GM18511 (cell line): Measurements from ENCODE around the gene UNCX.
"Not testable (repeated sequence)": the region's sequence is repeated elsewhere in the genome, so short reads cannot be mapped to it uniquely, and the experiment has no call there.

Source experiments
- ATAC-seq: cut with Tn5 transposase; IDR thresholded peaks from one replicate; pipeline ENCODE4 v1.9.1; 2021; ENCODE audit warnings: mild to moderate bottlenecking, moderate library complexity; ENCODE audit not compliant: unreplicated experiment

Gene UNCX

GRCh38 chr7:1274121-1274875, 41.6 kb downstream of the UNCX start:
- no peak for ATAC-seq

DNA sequence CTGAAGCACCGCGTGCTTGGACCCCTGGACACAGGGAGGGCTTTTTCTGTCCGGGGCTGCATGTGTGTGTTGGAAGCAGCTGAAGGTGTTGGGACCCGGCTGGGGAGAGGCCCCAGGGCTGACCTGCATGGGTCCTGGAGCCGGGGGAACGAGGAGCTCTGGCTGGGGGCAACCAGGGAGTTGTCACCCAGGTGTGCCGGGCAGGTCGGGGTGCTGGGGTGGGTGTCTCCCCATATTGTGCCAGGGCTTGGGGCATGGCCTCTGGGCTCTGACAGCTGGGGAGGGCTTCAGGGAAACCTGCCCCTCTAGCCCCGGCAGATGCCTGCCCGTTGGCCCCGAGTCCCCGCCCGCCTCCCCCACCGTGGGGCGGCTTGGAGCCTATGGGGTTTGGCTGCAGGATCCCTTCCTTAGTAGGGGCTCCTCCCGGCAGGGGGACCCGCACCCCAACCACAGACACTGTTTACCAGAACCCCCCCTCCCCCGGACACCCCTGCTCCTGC, 42.3 kb downstream of the UNCX start:
- ATAC-seq, result no peak

DNA sequence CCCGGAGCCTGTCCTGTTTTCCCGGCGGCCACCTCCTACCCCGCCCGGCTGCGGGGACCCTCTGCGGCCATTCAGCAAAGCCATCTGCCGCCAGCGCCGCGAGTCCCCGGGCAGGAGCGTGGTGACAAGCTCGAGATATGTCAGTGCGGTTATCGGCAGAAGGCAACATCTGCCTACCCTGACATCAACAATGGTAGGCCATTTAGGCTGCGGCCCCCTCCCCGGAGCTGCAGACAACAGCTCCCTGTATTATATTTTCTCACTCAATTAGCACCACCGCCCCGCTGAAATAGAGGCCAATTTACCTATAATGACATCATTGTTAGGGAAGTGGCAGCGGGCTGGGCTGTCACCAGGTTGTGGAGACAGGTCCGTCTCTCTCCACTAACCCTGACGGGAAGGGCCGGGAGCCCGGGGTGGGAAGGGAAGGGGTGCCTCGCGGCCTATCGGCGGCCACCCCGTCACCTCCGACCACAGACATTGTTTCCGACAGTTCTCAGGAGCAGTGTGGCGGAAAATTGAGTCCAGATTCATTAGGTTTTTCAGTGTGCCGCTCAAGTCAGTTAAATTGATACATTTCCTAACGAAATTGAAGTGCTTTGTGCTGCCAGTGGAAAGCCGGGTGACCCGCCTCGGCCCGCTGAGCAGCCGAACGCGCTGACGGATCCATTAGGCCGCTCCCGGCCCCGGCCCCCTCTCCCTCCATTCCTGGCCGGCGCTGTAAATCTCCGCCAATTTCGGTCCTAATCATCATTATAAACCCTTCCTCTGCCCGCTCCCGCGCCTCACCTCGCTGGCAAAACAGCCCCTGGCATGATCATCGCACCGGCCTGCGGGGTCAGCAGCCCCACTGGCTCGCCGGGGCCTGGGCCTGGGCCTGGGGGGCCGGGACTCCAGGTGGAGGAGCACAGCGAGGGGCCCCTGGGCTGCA, 43.0 kb downstream of the UNCX start:
- ATAC-seq, result no peak

DNA sequence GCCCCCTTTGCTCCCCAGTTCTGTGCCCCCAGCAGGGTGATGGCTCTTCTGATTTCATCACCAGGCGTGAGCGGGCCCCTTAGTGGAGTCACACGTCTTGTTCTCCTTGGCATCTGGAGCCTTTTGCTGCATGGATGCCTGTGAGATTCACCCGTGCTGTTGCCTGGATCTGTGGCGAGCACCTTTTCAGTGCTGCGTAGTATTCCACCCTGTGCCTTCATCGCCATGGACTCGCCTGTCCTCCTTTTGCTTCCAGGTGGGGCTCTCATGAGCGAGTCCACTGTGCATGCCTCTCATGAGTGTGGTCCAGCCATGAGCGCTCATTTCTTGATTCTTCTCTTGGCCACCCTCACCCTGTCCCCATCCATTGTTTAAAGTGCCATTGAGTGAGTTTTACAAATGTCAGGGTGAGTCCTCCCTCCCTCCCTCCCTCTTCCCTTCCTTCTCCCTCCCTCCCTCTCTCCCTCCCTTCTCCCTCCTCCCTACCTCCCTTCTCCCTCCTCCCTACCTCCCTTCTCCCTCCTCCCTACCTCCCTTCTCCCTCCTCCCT, 44.0 kb downstream of the UNCX start:
- no peak for ATAC-seq

DNA sequence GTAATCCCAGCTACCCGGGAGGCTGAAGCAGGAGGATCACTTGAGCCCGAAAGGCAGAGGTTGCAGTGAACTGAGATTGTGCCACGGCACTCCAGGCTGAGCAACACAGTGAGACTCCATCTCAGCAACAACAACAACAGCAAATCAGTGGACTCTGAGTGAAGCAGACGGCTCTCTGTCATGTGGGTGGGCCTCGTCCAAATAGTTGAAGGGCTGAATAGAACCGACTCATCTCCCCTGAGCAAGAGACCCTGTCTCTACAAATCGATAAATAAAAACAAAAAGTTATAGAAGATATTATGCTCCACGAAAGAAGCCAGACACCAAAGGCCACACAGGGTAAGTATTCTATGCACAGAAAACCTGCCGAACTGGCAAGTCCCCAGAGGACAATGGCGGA, 45.9 kb downstream of the UNCX start:
- ATAC-seq, result no peak

DNA sequence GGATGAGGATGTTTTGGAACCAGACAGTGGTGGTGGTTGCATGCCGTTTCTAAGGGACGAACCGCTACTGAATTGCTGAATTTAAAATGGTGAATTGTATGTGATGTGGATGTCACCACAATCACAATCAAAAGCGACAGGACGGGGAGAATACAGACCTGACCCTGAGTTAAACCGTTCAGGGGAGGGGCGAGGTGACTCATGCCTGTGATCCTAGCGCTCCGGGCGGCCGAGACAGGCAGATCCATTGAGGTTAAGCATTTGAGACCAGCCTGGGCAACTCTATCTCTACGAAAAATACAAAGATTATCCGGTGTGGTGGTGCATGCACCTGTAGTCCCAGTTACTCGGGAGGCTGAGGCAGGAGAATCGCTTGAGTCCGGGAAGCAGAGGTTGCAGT, 46.4 kb downstream of the UNCX start:
- no peak for ATAC-seq

DNA sequence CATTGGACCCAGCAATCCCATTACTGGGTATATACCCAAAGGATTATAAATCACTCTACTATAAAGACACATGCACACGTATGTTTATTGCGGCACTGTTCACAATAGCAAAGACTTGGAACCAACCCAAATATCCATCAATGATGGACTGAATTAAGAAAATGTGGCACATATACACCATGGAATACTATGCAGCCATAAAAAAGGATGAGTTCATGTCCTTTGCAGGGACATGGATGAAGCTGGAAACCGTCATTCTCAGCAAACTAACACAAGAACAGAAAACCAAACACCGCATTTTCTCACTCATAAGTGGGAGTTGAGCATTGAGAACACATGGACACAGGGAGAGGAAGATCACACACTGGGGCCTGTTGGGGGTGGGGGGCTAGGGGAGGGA, 47.2 kb downstream of the UNCX start:
- ATAC-seq, result not testable (repeated sequence)

GRCh38 chr7:1281068-1281467, 48.4 kb downstream of the UNCX start:
- ATAC-seq, result no peak

- no peak for ATAC-seq
These were observed 50.0 kb downstream of the UNCX start for GRCh38 chr7:1282679-1283078.

GRCh38 chr7:1283337-1283736, 50.7 kb downstream of the UNCX start:
- no peak for ATAC-seq

- ATAC-seq, result no peak
These were observed 51.5 kb downstream of the UNCX start for GRCh38 chr7:1283941-1284742.

DNA sequence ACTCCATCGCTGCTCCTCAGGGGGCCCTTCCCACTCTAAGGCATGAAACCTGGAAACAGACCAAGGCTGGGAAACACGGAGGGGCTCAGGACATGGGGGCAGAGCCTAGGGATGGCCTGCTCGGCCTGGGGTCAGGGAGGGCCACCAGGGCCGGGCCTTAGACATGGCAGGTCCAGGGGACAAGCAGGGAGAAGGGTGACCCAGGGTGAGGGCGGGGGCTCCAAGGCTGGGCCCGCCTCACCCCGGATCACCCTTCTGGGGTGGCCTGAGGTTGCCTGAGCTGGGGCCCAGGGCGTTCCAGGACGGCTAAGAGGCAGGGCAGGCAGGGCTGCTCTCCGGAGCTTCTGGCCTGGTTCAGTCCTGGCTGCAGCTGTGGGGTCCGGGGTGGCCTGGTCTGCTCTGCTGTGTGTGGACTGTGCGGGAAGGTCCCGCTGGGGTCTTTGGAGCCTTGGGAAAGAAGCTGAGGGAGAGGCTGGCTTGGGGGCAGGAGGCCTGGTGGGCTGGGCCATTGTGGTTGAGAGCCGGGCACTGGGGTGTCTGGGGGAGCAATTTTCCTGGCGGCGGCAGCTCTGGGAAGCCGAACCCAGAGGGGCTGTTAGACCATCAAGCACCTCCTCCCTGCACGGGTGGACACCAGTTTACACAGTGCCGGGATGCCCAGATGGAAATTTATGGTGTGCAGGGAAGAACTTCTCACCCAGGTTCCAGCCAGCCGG, 52.2 kb downstream of the UNCX start:
- no peak for ATAC-seq

- ATAC-seq, result no peak
These were observed 53.1 kb downstream of the UNCX start for GRCh38 chr7:1285556-1286301.
